ENCODE measurements around the gene ACOT8. TPM values are rescaled to one million over a fixed set of nuclear protein-coding genes. Genes with fewer than 3 reads are reported as not detected.

ACOT8 gene
- total RNA-seq, 1 experiment from 2014 or later, result 33.4 TPM

DNA sequence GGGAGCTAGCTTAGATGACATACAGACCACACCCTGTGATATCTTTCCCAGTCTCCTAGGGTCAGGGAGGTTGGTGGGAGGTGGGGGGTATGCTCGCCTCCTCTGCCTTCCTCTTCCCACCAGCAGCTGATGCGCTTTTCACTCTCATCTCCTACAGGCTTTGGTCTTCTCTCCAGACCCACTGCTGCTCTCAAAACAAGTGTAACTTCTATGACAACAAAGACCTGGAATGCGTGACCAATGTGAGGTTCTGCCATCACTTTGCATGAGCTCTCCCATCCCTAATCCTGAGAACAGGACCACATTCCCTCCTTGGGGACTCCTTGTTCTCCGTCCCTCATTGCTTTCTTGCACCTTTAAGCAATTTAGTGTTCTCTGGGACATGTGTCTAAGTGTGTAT is 36.6 kb upstream of the ACOT8 start:
- ChIA-PET POLR2A (ENCODE audit: unreplicated experiment) (no interaction called here), CTCF (interaction anchor here (0.6 kb wide), 1 partner anchor 100 kb away, joined by 3 read pairs; no protein-coding TSS in a partner anchor)
- Histone ChIP-seq H3K4me1 (replicated peaks; ENCODE audit: insufficient read depth) (peaks cover 14% of the 10 kb centered on the region; the same call in 1 of the 2 replicates), H3K79me2 (ENCODE audit: low read depth) (peaks cover 13% of the 10 kb centered on the region), H3K4me2 (no peak overlapping the region), H4K20me1 (ENCODE audit: insufficient read depth) (no peaks in the 10 kb centered on the region), H3K27ac (no peak overlapping the region), H2AFZ (no peak overlapping the region), H3K9me2 (ENCODE audit: insufficient read depth) (no peaks in the 10 kb centered on the region), H3K4me3 (no peak overlapping the region), H3K9me3 (ENCODE audit: insufficient read depth, low read depth) (no peaks in the 10 kb centered on the region), H3F3A (ENCODE audit: insufficient read depth, low read depth) (peaks cover 40% of the 10 kb centered on the region; the same call in 1 of the 2 replicates), H3K36me3 (ENCODE audit: low read depth) (peaks cover 18% of the 10 kb centered on the region), H3K27me3 (ENCODE audit: insufficient read depth, low read depth) (no peaks in the 10 kb centered on the region)
- BruUV-seq (replicated peaks), result no TSS peak
- DNase-seq, result no peak
- intact Hi-C loops (cut with micrococcal nuclease; ENCODE audit: unreplicated experiment), result loop anchor here (2.0 to 5.0 kb wide), 2 partner anchors 77 to 95 kb away; no protein-coding TSS in a partner anchor
- TF ChIP-seq, protein P1, sequence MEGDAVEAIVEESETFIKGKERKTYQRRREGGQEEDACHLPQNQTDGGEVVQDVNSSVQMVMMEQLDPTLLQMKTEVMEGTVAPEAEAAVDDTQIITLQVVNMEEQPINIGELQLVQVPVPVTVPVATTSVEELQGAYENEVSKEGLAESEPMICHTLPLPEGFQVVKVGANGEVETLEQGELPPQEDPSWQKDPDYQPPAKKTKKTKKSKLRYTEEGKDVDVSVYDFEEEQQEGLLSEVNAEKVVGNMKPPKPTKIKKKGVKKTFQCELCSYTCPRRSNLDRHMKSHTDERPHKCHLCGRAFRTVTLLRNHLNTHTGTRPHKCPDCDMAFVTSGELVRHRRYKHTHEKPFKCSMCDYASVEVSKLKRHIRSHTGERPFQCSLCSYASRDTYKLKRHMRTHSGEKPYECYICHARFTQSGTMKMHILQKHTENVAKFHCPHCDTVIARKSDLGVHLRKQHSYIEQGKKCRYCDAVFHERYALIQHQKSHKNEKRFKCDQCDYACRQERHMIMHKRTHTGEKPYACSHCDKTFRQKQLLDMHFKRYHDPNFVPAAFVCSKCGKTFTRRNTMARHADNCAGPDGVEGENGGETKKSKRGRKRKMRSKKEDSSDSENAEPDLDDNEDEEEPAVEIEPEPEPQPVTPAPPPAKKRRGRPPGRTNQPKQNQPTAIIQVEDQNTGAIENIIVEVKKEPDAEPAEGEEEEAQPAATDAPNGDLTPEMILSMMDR (conservative IDR thresholded peaks at IDR 0.05), result no peak
- TF ChIP-seq EZH2 (IDR thresholded peaks at IDR 0.05; ENCODE audit: low read depth), result no peak

DNA sequence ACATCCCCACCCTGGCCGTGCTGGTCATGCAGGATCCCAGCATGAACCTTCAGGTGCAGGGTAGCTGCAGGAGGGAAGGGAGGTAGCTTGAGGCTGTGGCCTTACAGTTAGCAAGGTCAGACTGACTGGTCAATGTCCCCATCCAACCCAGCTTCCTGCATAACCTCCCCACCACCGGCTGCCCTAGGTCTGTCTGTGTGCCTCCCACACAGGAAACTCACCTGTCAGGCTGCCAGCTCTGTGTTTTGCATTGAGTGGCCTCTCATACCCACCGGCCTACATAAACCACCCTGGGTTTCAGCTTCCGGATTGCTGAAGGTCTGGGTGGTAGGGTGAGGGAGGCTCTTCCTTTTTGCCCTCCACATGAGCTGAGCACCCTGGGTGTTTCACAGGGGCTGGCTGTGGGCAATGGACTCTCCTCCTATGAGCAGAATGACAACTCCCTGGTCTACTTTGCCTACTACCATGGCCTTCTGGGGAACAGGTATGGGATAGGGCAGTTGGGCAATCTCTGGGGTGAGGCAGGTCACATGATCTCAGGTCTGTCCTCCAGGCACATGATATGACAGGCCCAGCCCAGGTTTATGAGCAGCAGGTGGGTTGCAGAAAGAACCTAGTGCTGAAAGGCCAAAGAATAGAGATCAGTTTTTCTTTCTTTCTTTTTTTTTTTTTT is 35.8 kb upstream of the ACOT8 start:
- Histone ChIP-seq H3K79me2 (ENCODE audit: low read depth) (peaks cover 13% of the 10 kb centered on the region), H3K9me2 (ENCODE audit: insufficient read depth) (no peaks in the 10 kb centered on the region), H3F3A (ENCODE audit: insufficient read depth, low read depth) (peaks cover 49% of the 10 kb centered on the region; the same call in 1 of the 2 replicates), H3K27ac (no peak overlapping the region), H3K4me3 (no peak overlapping the region), H3K9me3 (ENCODE audit: insufficient read depth, low read depth) (no peaks in the 10 kb centered on the region), H3K4me1 (replicated peaks; ENCODE audit: insufficient read depth) (peaks cover 14% of the 10 kb centered on the region; the same call in 1 of the 2 replicates), H4K20me1 (ENCODE audit: insufficient read depth) (no peaks in the 10 kb centered on the region), H2AFZ (no peak overlapping the region), H3K4me2 (peak overlapping the region; percentile 98), H3K27me3 (ENCODE audit: insufficient read depth, low read depth) (no peaks in the 10 kb centered on the region), H3K36me3 (ENCODE audit: low read depth) (peaks cover 22% of the 10 kb centered on the region)
- TF ChIP-seq, protein P1 (conservative IDR thresholded peaks at IDR 0.05), result no peak
- TF ChIP-seq EZH2 (IDR thresholded peaks at IDR 0.05; ENCODE audit: low read depth), result no peak
- ChIA-PET POLR2A (ENCODE audit: unreplicated experiment) (interaction anchor here (0.6 kb wide), 2 partner anchors 36 to 75 kb away, joined by 3 to 4 read pairs; no protein-coding TSS in a partner anchor), CTCF (interaction anchor here (0.6 kb wide), 1 partner anchor 99 kb away, joined by 3 read pairs; no protein-coding TSS in a partner anchor)
- intact Hi-C loops (cut with micrococcal nuclease; ENCODE audit: unreplicated experiment), result loop anchor here (2.0 to 5.0 kb wide), 2 partner anchors 76 to 94 kb away; no protein-coding TSS in a partner anchor
- no TSS peak for BruUV-seq (replicated peaks)
- DNase-seq, result no peak

DNA sequence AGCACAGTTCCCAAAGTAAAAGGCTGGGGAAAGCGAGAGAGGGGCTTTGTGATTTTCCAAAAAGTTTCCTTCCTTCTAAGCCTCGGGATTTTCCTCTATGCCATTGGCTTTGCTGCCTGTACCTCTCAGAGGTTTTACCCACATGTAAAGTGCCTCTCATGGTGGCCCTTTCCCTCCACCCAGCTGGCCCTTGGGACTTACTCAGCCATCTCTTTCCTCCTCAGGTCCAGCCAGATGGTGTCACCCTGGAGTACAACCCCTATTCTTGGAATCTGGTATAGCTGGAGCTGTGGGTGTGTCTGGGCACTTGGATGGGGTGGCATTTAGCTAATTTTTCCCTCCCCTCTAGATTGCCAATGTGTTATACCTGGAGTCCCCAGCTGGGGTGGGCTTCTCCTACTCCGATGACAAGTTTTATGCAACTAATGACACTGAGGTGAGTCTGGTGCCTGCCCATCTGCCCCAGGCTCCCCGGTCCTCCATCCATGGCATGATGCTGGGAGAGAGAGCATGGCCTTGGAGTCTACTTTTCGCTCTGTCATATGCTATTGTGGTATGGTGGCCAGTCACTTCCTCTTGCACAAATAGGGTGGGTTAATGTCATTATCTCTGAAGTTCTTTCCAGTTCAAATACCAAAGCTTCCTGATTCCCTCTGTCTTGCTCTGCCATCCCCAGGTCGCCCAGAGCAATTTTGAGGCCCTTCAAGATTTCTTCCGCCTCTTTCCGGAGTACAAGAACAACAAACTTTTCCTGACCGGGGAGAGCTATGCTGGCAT is 35.0 kb upstream of the ACOT8 start:
- Histone ChIP-seq H3K4me3 (peak overlapping the region; percentile 82), H3K9me3 (ENCODE audit: insufficient read depth, low read depth) (no peaks in the 10 kb centered on the region), H4K20me1 (ENCODE audit: insufficient read depth) (no peaks in the 10 kb centered on the region), H3K9me2 (ENCODE audit: insufficient read depth) (no peaks in the 10 kb centered on the region), H3K4me1 (replicated peaks; ENCODE audit: insufficient read depth) (peaks cover 14% of the 10 kb centered on the region; the same call in 1 of the 2 replicates), H3K27ac (no peak overlapping the region), H2AFZ (peak overlapping the region; percentile 99), H3F3A (ENCODE audit: insufficient read depth, low read depth) (peaks cover 53% of the 10 kb centered on the region; the same call in 1 of the 2 replicates), H3K36me3 (ENCODE audit: low read depth) (peaks cover 20% of the 10 kb centered on the region), H3K27me3 (ENCODE audit: insufficient read depth, low read depth) (no peaks in the 10 kb centered on the region), H3K79me2 (ENCODE audit: low read depth) (peaks cover 13% of the 10 kb centered on the region), H3K4me2 (peak overlapping the region; percentile 98)
- intact Hi-C loops (cut with micrococcal nuclease; ENCODE audit: unreplicated experiment), result loop anchor here (2.0 to 5.0 kb wide), 2 partner anchors 75 to 93 kb away; no protein-coding TSS in a partner anchor
- ChIA-PET POLR2A (ENCODE audit: unreplicated experiment) (interaction anchor here (0.6 to 0.7 kb wide), 4 partner anchors 37 to 75 kb away, joined by 3 to 8 read pairs (median 6); no protein-coding TSS in a partner anchor), CTCF (no interaction called here)
- DNase-seq, result peak; percentile 39 to 59
- TSS peak; percentile 22 for BruUV-seq (replicated peaks)
- TF ChIP-seq, protein P1 (conservative IDR thresholded peaks at IDR 0.05), result 0 out of 2 replicates have a peak, but pooled peaks have one; percentile 42
- no peak for TF ChIP-seq EZH2 (IDR thresholded peaks at IDR 0.05; ENCODE audit: low read depth)

All from PC-9 (cell line).